Esophagus muscularis mucosa (tissue), 4 donors: ENCODE data around the gene IFT88.

Experiments used
- CTCF ChIP-seq, 3 experiments: fragments of 200-600 bp in 2 of 3; fragments of 450-650 bp in 1 of 3; sonication (generic) in 2 of 3; IDR thresholded peaks; one replicate each; pipeline ENCODE4 v1.5.1; 2017 to 2019; ENCODE audit warnings: antibody characterized with exemption in 3 of 3, mild to moderate bottlenecking in 2 of 3, moderate library complexity in 1 of 3
- EP300 ChIP-seq: sonication (generic); formaldehyde crosslinking; IDR thresholded peaks from one replicate; pipeline ENCODE4 v1.6.1; 2017; ENCODE audit warnings: antibody characterized with exemption
- POLR2A ChIP-seq: fragments of 450-650 bp; IDR thresholded peaks from one replicate; pipeline ENCODE4 v1.6.1; 2017; ENCODE audit warnings: antibody characterized with exemption, moderate library complexity, mild to moderate bottlenecking, low read depth
- POLR2AphosphoS5 ChIP-seq, 2 donors: sonication (generic); formaldehyde crosslinking; IDR thresholded peaks; one replicate each; pipeline ENCODE4 v1.6.1; 2017; ENCODE audit warnings: antibody characterized with exemption in 2 of 2

GRCh38 chr13:20702530-20702914, 135.6 kb downstream of the IFT88 start:
- TF ChIP-seq POLR2AphosphoS5 (IDR thresholded peaks at IDR 0.05) (peak; percentile 5 to 40), CTCF (IDR thresholded peaks at IDR 0.05) (no peak), POLR2A (no peak), EP300 (no peak)
